Keratinocyte (primary cell): ENCODE data around the gene TIAM1.

ENCODE experiments used
- CTCF ChIP-seq, 3 experiments: IDR thresholded peaks in 1 of 3; conservative IDR thresholded peaks in 1 of 3; optimal IDR thresholded peaks in 1 of 3; 2 replicates in 2 of 3; 3 replicates in 1 of 3; pipeline versions ENCODE3 to v1.5.1; 2011; ENCODE audit warnings: low read length in 3 of 3, mild to moderate bottlenecking in 3 of 3, moderate library complexity in 2 of 3, control low read depth in 1 of 3, inconsistent platforms in 1 of 3; ENCODE audit not compliant: insufficient read depth in 2 of 3; ENCODE audit errors: extremely low read depth in 1 of 3
- EZH2 ChIP-seq: IDR thresholded peaks from one replicate; pipeline ENCODE4 v1.6.1; 2012; ENCODE audit warnings: inconsistent platforms, mild to moderate bottlenecking, low read length, moderate library complexity

GRCh38 chr21:31297806-31298205, 46.3 kb downstream of the TIAM1 start:
- TF ChIP-seq EZH2 = no peak
- TF ChIP-seq CTCF (optimal IDR thresholded peaks at IDR 0.05 in 1 of 3, IDR thresholded peaks at IDR 0.05 in 1 of 3, conservative IDR thresholded peaks at IDR 0.05 in 1 of 3; ENCODE audit: extremely low read depth in 1 of 3, insufficient read depth in 2 of 3, low read length in 3 of 3) = no peak
